ENCODE results near the gene IFT43. TPM values are rescaled to one million over a fixed set of nuclear protein-coding genes. Genes with fewer than 3 reads are reported as not detected.

Gene IFT43
- total RNA-seq, 1 experiment from 2014 or later, result 18.6 TPM

GRCh38 chr14:76118594-76118993 is 133.0 kb downstream of the IFT43 start:
- H3K23me2 ChIP-seq (ENCODE audit: insufficient read length, low read depth, low read length, poor library complexity, severe bottlenecking), result no peaks in the 10 kb centered on the region
- no peak overlapping the region for H2BK15ac ChIP-seq (ENCODE audit: low read depth, low read length)
- H2AK5ac ChIP-seq (ENCODE audit: insufficient read length, low read length), result no peak overlapping the region
- H4K20me1 ChIP-seq (ENCODE audit: control insufficient read depth, insufficient read depth, insufficient read length), result no peaks in the 10 kb centered on the region
- Mint-ChIP-seq H3K4me1 (peaks cover 32% of the 10 kb centered on the region in 2 experiments), H3K4me3 (no peak overlapping the region), H3K9me3 (no peaks in the 10 kb centered on the region), H3K36me3 (ENCODE audit: insufficient read depth in 1 of 3, low read depth in 3 of 3) (no peaks in the 10 kb centered on the region; a peak in 1 of 7 replicates), H3K27ac (no peak overlapping the region), H3K27me3 (ENCODE audit: low read depth) (peaks cover 7% of the 10 kb centered on the region; the same call in 1 of the 2 replicates)
- H3T11ph ChIP-seq (ENCODE audit: low read length), result no peak overlapping the region
- H3K23ac ChIP-seq (ENCODE audit: insufficient read length, low read depth, low read length), result no peak overlapping the region
- H3K4me1 ChIP-seq (ENCODE audit: insufficient read depth, low read length), result peaks cover 21% of the 10 kb centered on the region
- no peak overlapping the region for H3K4ac ChIP-seq (ENCODE audit: low read depth, low read length)
- TF ChIP-seq CTCF (conservative IDR thresholded peaks at IDR 0.05), result no peak
- peak overlapping the region; percentile 8; the same call in 1 of the 2 replicates for H3K14ac ChIP-seq (ENCODE audit: insufficient read depth, low read length)
- no peaks in the 10 kb centered on the region for H3K9me3 ChIP-seq (ENCODE audit: control insufficient read depth, low read depth, low read length)
- no peak overlapping the region for H3K27ac ChIP-seq (ENCODE audit: insufficient read length, low read depth, low read length)
- no peak overlapping the region for H3K56ac ChIP-seq (ENCODE audit: insufficient read length, low read depth, low read length)
- H2BK12ac ChIP-seq (ENCODE audit: insufficient read length, low read depth, low read length), result no peak overlapping the region
- no peaks in the 10 kb centered on the region for H3K27me3 ChIP-seq (ENCODE audit: insufficient read depth, low read length)
- no peaks in the 10 kb centered on the region for H3K79me2 ChIP-seq (ENCODE audit: insufficient read depth, low read length)
- no CpG with 5 or more reads among the region's 4 CpGs for WGBS (ENCODE audit: extremely low coverage, insufficient read length, low lambda C conversion rate)
- no peak overlapping the region for H2BK20ac ChIP-seq (ENCODE audit: low read depth, low read length, poor library complexity, severe bottlenecking)
- H2AFZ ChIP-seq (ENCODE audit: low read length), result no peak overlapping the region
- DNase-seq, result no peak
- H3K4me2 ChIP-seq (ENCODE audit: insufficient read depth, insufficient read length, low read length), result no peak overlapping the region
- H2BK5ac ChIP-seq (ENCODE audit: insufficient read length, low read length), result no peak overlapping the region
- no peak overlapping the region for H4K91ac ChIP-seq (ENCODE audit: insufficient read length, low read depth, low read length)
- no peaks in the 10 kb centered on the region for H3K79me1 ChIP-seq (ENCODE audit: insufficient read depth, low read depth, low read length, poor library complexity, severe bottlenecking)
- no peak overlapping the region for H4K8ac ChIP-seq (replicated peaks; ENCODE audit: insufficient read length, low read depth, low read length)
- H2BK120ac ChIP-seq (ENCODE audit: low read depth, low read length, poor library complexity, severe bottlenecking), result no peak overlapping the region
- no peak overlapping the region for H3K18ac ChIP-seq (ENCODE audit: insufficient read length, low read depth, low read length)
- H4K5ac ChIP-seq (ENCODE audit: insufficient read length, low read depth, low read length), result no peak overlapping the region
- H3K9ac ChIP-seq (ENCODE audit: extremely low read depth, insufficient read length, low read length), result no peak overlapping the region
